Mesendoderm (in vitro differentiated cells): ENCODE measurements around the gene MUS81.

Experiments used
- DNase-seq: peaks from one replicate; pipeline ENCODE4 v3.0.0; 2013
- H2AK5ac ChIP-seq: 2 replicates; pipeline ENCODE4 v1.6.1; 2013; ENCODE audit warnings: low read length, inconsistent platforms
- H2BK120ac ChIP-seq: 2 replicates; pipeline ENCODE4 v1.6.1; 2013; ENCODE audit warnings: low read depth, mild to moderate bottlenecking, low read length, moderate library complexity, mixed read lengths
- H2BK15ac ChIP-seq: replicated peaks from 2 replicates; pipeline ENCODE4 v1.6.1; 2013; ENCODE audit warnings: low read depth, mild to moderate bottlenecking, moderate library complexity
- H2BK5ac ChIP-seq: 2 replicates; pipeline ENCODE4 v1.6.1; 2013; ENCODE audit warnings: low read length, inconsistent platforms
- H3K18ac ChIP-seq: 2 replicates; pipeline ENCODE4 v1.6.1; 2013; ENCODE audit warnings: mild to moderate bottlenecking, low read length, mixed read lengths
- H3K23ac ChIP-seq: one replicate; pipeline ENCODE4 v1.6.1; 2013; ENCODE audit warnings: low read length
- H3K27ac ChIP-seq: 2 replicates; pipeline ENCODE4 v1.5.1; 2013; ENCODE audit warnings: low read depth, mild to moderate bottlenecking, inconsistent platforms, low read length, moderate library complexity
- H3K27me3 ChIP-seq: 2 replicates; pipeline ENCODE4 v1.6.1; 2013; ENCODE audit warnings: low read length, control low read depth, mild to moderate bottlenecking, inconsistent platforms; ENCODE audit not compliant: insufficient read depth, poor library complexity
- H3K36me3 ChIP-seq: 2 replicates; pipeline ENCODE4 v1.6.1; 2013; ENCODE audit warnings: low read length, inconsistent platforms; ENCODE audit not compliant: control insufficient read depth, insufficient read depth
- H3K4ac ChIP-seq: one replicate; pipeline ENCODE4 v1.6.1; 2013; ENCODE audit warnings: low read depth, mild to moderate bottlenecking, low read length, moderate library complexity
- H3K4me1 ChIP-seq: 2 replicates; pipeline ENCODE4 v1.6.1; 2013; ENCODE audit warnings: low read depth, low read length, inconsistent platforms; ENCODE audit not compliant: control insufficient read depth
- H3K4me2 ChIP-seq: 2 replicates; pipeline ENCODE4 v1.6.1; 2013; ENCODE audit warnings: low read length
- H3K4me3 ChIP-seq: 2 replicates; pipeline ENCODE4 v1.5.1; 2013; ENCODE audit warnings: mild to moderate bottlenecking, low read length
- H3K56ac ChIP-seq: one replicate; pipeline ENCODE4 v1.6.1; 2013; ENCODE audit warnings: low read length
- H3K79me1 ChIP-seq: 2 replicates; pipeline ENCODE4 v1.6.1; 2013; ENCODE audit warnings: low read length, inconsistent platforms
- H3K79me2 ChIP-seq: 2 replicates; pipeline ENCODE4 v1.6.1; 2013; ENCODE audit warnings: mild to moderate bottlenecking, low read length; ENCODE audit not compliant: control insufficient read depth, insufficient read depth
- H3K9ac ChIP-seq: 2 replicates; pipeline ENCODE4 v1.6.1; 2013; ENCODE audit warnings: low read length, inconsistent platforms
- H4K5ac ChIP-seq: one replicate; pipeline ENCODE4 v1.6.1; 2013; ENCODE audit warnings: low read length
- H4K8ac ChIP-seq: one replicate; pipeline ENCODE4 v1.6.1; 2013; ENCODE audit warnings: low read depth, mild to moderate bottlenecking, control low read depth, low read length, moderate library complexity
- WGBS: extraction: QIAGEN DNeasy Blood & Tissue Kit; methylation state at CpG from one replicate; pipeline ENCODE4 v1.1.7; 2013; ENCODE audit warnings: low lambda C conversion rate, missing lambda C conversion rate; ENCODE audit not compliant: insufficient coverage; ENCODE audit errors: extremely low coverage; 5-methylcytosine and 5-hydroxymethylcytosine counted together

Gene MUS81

DNA sequence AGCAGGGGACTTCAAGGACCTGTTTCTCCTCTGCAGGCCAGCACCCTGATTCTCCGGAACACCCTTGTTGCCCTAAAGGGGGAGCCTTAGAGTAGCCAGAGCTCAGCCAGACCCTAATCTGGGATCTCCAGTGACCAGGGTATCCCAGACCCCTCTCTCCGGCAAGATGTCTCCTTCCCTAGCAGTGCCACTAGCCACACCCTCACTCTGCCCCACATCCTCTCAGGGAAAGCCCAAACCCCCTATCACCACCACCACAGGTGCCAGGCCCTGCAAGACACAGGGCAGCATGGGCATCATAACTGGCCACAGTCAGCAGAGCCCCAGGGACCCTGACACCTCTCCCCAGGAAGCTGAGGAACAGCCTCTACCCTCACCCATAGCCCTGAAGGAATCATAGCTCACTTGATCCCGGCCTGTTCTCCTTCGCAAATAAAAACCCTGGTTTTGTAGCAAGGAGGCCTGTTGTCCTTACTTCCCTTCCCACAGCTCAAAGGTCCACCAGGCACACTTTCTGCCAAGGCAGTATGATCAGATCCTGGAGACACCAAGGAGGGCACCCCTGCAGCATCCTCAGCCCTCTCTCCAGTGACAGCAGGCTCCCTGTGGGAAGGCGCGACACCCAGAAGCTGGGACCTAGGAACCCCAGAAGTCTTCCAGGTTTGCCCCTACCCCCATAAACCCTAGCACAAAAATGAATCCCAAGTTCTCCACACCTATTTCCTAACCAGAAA, 6.8 kb upstream of the MUS81 start:
- Histone ChIP-seq H3K79me2 (peaks cover 36% of the 10 kb centered on the region), H2BK15ac (no peak overlapping the region), H3K4me1 (peaks cover 3% of the 10 kb centered on the region), H4K5ac (no peak overlapping the region), H3K36me3 (peaks cover 23% of the 10 kb centered on the region), H3K9ac (no peak overlapping the region), H3K4me2 (no peak overlapping the region), H3K4ac (no peak overlapping the region), H3K4me3 (no peak overlapping the region), H2AK5ac (no peak overlapping the region), H3K56ac (no peak overlapping the region), H3K27me3 (no peaks in the 10 kb centered on the region), H2BK5ac (no peak overlapping the region), H3K18ac (no peak overlapping the region), H3K79me1 (peaks cover 20% of the 10 kb centered on the region), H3K27ac (no peak overlapping the region), H2BK120ac (no peak overlapping the region), H4K8ac (no peak overlapping the region), H3K23ac (no peak overlapping the region)
- no CpG with 5 or more reads among the region's 6 CpGs for WGBS
- peak; percentile 42 for DNase-seq

DNA sequence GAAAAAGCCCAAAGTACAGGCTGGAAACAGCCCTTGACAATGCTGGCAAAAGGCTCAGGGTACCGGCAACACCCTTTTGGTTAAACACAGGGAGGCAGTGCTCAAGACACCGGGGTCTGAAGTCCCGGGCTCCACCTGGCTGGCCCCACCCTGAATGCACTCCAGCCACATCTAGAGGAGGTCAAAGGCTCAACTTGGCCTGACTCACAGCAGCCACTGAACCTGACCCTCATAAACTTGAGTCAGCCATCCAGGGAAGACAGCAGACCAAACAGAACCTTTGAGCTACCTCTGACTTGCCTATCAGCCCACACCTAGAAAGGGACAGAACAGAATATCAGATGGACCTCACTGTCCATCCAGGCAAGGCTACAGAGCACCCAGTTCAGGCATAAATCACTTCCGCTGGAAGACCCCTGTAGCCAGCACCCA, 6.1 kb upstream of the MUS81 start:
- Histone ChIP-seq H2BK120ac (no peak overlapping the region), H3K4me2 (no peak overlapping the region), H2BK5ac (no peak overlapping the region), H3K79me2 (peaks cover 36% of the 10 kb centered on the region), H3K56ac (no peak overlapping the region), H3K4me3 (no peak overlapping the region), H3K4ac (no peak overlapping the region), H3K18ac (no peak overlapping the region), H3K79me1 (peaks cover 20% of the 10 kb centered on the region), H3K27ac (no peak overlapping the region), H3K23ac (no peak overlapping the region), H3K9ac (no peak overlapping the region), H3K4me1 (peaks cover 3% of the 10 kb centered on the region), H4K8ac (no peak overlapping the region), H4K5ac (no peak overlapping the region), H3K27me3 (no peaks in the 10 kb centered on the region), H2AK5ac (no peak overlapping the region), H2BK15ac (no peak overlapping the region), H3K36me3 (peaks cover 23% of the 10 kb centered on the region)
- WGBS = no CpG with 5 or more reads among the region's 4 CpGs
- peak; percentile 0 for DNase-seq

DNA sequence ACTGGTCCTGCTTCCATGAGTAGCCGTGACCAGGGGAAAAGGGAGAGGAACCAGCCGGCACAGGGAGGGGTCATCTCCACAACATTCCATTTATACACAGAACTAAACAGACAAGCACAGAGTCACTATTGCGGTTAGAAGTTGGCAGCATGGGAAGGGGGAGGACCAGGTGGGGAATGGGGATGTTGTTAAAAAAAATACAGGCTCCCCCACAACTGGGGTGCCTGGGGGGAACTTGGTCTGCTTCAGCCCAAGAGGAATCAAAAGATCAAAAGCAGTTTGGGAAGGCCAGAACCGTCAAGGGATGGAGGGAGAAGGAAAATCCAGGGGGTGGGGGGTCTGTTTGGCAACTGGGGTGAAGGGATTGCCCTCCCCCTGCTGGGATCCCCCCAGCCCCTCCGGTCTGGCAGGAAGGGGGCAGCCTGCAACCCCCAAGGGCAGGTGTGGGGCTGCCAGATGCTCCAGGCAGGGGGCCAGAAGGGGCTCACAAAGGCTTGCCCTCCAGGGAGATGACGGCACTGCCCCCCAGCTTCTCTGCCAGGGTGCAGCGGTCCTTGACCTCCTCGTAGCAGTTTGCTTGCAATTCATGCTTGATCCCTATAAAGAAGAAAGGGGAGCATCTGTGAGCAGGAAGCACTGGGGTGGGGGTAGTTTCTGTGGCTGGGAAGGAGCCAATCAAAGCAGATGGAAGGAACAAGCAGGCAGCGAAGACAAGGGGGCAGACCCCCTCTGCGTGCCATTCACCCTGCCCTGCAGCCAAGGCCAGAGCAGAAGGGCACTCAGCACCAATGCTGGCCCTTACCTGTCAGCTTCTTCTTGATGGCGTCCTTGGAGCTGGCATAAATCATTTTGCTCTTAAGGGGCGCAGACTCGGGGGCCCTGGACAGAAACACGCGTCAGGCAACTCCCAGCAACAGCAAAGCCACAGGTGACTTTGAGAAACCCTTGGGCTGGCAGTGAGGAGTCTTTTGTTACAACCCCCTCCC, 5.1 kb upstream of the MUS81 start:
- H4K8ac ChIP-seq = no peak overlapping the region
- H3K4me2 ChIP-seq = no peak overlapping the region
- H3K4me1 ChIP-seq = peaks cover 3% of the 10 kb centered on the region
- H3K36me3 ChIP-seq = peaks cover 23% of the 10 kb centered on the region
- no CpG with 5 or more reads among the region's 15 CpGs for WGBS
- H2AK5ac ChIP-seq = no peak overlapping the region
- no peak for DNase-seq
- H3K18ac ChIP-seq = no peak overlapping the region
- H4K5ac ChIP-seq = no peak overlapping the region
- no peak overlapping the region for H3K9ac ChIP-seq
- H3K4me3 ChIP-seq = no peak overlapping the region
- no peak overlapping the region for H3K56ac ChIP-seq
- no peak overlapping the region for H3K4ac ChIP-seq
- H3K79me2 ChIP-seq = peaks cover 36% of the 10 kb centered on the region
- no peak overlapping the region for H3K27ac ChIP-seq
- no peak overlapping the region for H2BK120ac ChIP-seq
- peaks cover 20% of the 10 kb centered on the region for H3K79me1 ChIP-seq
- no peaks in the 10 kb centered on the region for H3K27me3 ChIP-seq
- no peak overlapping the region for H2BK15ac ChIP-seq
- no peak overlapping the region for H3K23ac ChIP-seq
- H2BK5ac ChIP-seq = no peak overlapping the region

DNA sequence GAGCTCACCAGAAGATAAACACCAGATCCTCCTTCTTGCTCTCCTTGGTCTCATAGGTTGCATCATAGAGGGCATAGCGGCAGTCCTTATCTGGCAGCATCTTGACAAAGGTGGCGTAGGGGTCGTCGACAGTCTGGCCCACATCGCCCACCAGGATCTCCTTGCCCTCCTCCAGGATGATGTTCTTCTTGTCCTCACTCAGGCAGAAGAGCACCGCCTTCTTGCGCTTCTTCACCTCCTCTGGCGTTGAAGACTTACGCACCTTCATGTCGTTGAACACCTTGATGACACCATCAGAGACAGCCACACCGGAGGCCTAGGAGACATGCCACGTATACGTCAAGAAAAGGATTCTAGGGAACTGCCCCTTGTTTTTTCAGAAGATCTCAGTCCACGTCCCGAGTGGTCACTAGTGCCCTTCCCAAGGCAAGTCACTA, 4.3 kb upstream of the MUS81 start:
- no peak for DNase-seq
- no peak overlapping the region for H3K4ac ChIP-seq
- peak overlapping the region; percentile 99 for H3K56ac ChIP-seq
- WGBS = no CpG with 5 or more reads among the region's 15 CpGs
- H3K79me1 ChIP-seq = peaks cover 20% of the 10 kb centered on the region
- peak overlapping the region; percentile 71 for H3K4me2 ChIP-seq
- H3K4me3 ChIP-seq = no peak overlapping the region
- H2BK5ac ChIP-seq = no peak overlapping the region
- no peak overlapping the region for H4K8ac ChIP-seq
- H3K27ac ChIP-seq = no peak overlapping the region
- H3K23ac ChIP-seq = no peak overlapping the region
- peaks cover 36% of the 10 kb centered on the region for H3K79me2 ChIP-seq
- H2BK120ac ChIP-seq = no peak overlapping the region
- no peak overlapping the region for H3K18ac ChIP-seq
- H3K36me3 ChIP-seq = peaks cover 23% of the 10 kb centered on the region
- H3K27me3 ChIP-seq = no peaks in the 10 kb centered on the region
- no peak overlapping the region for H4K5ac ChIP-seq
- no peak overlapping the region for H2BK15ac ChIP-seq
- peaks cover 3% of the 10 kb centered on the region for H3K4me1 ChIP-seq
- no peak overlapping the region for H2AK5ac ChIP-seq
- peak overlapping the region; percentile 98 for H3K9ac ChIP-seq

DNA sequence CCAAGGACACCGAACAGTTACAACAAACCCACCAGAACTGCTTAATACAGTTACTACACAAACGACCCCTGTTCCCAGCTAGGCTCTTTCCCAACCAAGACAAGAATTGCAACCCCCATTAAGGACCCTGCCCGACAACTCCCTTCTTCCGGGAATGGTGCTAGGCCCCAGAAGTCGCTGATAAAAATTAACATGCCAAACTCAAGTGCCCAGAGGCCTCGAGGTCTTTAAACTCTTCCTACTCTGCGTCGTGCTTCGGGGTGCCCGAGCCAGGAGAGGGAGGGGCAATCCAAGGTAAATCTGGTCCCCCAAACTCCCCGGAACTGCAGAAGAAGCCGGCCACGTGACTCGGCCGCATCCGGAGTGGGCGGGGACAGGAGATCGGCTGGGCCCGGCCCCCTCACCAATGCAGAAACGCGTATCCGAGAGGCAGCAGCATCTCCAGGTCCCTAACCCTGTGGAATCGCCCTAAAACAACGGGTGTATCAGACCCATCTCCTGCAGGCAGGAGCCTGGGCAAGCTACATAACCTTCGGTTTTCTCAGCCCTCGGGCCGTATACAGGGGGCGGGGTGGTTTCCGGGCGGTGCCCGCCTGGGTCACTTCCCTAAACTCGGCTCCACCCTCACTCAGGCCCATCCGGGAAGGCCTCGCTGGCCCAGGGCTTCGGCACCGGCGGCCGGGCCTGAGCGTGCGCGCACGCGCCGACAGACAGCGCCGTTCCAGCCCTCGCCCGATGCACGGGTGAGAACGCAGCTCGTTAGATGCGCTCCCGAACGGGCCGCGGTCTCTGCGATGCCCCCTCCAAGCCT, 3.3 kb upstream of the MUS81 start:
- Histone ChIP-seq H3K4me2 (peak overlapping the region; percentile 71), H3K27ac (peak overlapping the region; percentile 98), H3K4ac (peak overlapping the region; percentile 85), H3K27me3 (no peaks in the 10 kb centered on the region), H3K18ac (peak overlapping the region; percentile 96), H3K23ac (no peak overlapping the region), H3K36me3 (peaks cover 23% of the 10 kb centered on the region), H4K5ac (no peak overlapping the region), H3K79me2 (peaks cover 45% of the 10 kb centered on the region), H3K79me1 (peaks cover 29% of the 10 kb centered on the region), H2BK120ac (no peak overlapping the region), H2BK5ac (peak overlapping the region; percentile 76), H3K4me3 (peak overlapping the region; percentile 48), H2AK5ac (peak overlapping the region; percentile 45), H3K56ac (peak overlapping the region; percentile 99), H3K4me1 (peaks cover 3% of the 10 kb centered on the region), H2BK15ac (no peak overlapping the region), H3K9ac (peak overlapping the region; percentile 98), H4K8ac (peak overlapping the region; percentile 60)
- DNase-seq = peak; percentile 76
- WGBS = no CpG with 5 or more reads among the region's 57 CpGs
